Mammary epithelial cell (primary cell): ENCODE results near the gene NUDT2.
"Not testable (repeated sequence)": the region's sequence is repeated elsewhere in the genome, so short reads cannot be mapped to it uniquely, and the experiment has no call there.

ENCODE experiments used
- CTCF ChIP-seq, 2 donors: IDR thresholded peaks in 1 of 2; conservative IDR thresholded peaks in 1 of 2; 2 replicates each; pipeline ENCODE4 v1.5.1; 2011 to 2012; ENCODE audit warnings: inconsistent platforms in 2 of 2, low read length in 2 of 2, mild to moderate bottlenecking in 2 of 2, control low read depth in 1 of 2, low read depth in 1 of 2; ENCODE audit not compliant: insufficient read depth in 1 of 2; ENCODE audit errors: extremely low read depth in 1 of 2
- EZH2 ChIP-seq: IDR thresholded peaks from 2 replicates; pipeline ENCODE4 v1.6.1; 2012; ENCODE audit warnings: low read length, inconsistent platforms, borderline replicate concordance

GRCh38 chr9:34308316-34308715 is 21.1 kb upstream of the NUDT2 start:
- TF ChIP-seq CTCF (conservative IDR thresholded peaks at IDR 0.05 in 1 of 2, IDR thresholded peaks at IDR 0.05 in 1 of 2; ENCODE audit: extremely low read depth in 1 of 2, insufficient read depth in 1 of 2, low read depth in 1 of 2, low read length in 2 of 2); EZH2: not testable (repeated sequence)
